NCI-H1105 (cell line): ENCODE results near the gene SLC36A3.
A peak's percentile ranks its signal among the peaks of the same experiment; 100 is the strongest.
"Not testable (repeated sequence)": the region's sequence is repeated elsewhere in the genome, so short reads cannot be mapped to it uniquely, and the experiment has no call there.

ENCODE experiments used
- DNase-seq: peaks from one replicate; lab custom pipeline; 2025; lab: John Stamatoyannopoulos, UW

SLC36A3 gene

GRCh38 chr5:151303666-151304065 lies at the start of gene SLC36A3:
Gene SLC36A3 (minus strand): TSS chr5:151303766. CDS start chr5:151303354, 412 bp downstream.
- DNase-seq, result no peak

DNA sequence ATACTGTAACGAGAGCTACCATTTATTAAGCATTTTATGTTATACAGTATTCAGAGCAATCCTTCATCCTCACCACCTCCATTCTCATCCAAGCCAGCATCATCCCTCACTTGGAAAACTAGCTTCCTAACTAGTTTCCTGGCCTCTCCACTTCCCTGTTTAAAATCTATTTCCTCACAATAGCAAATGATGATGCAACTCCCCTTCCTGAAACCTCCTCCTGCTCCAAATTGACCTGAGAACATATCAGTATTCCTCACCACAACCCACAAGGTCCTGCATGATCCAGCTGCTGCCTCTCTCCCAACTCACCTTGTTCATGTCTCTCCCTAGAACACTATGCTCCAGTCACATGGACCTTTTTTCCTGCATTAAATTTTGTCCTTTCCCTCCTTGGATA lies 48.1 kb upstream of the SLC36A3 start:
- no peak for DNase-seq

GRCh38 chr5:151348789-151349188 lies 45.2 kb upstream of the SLC36A3 start:
- DNase-seq, result no peak

DNA sequence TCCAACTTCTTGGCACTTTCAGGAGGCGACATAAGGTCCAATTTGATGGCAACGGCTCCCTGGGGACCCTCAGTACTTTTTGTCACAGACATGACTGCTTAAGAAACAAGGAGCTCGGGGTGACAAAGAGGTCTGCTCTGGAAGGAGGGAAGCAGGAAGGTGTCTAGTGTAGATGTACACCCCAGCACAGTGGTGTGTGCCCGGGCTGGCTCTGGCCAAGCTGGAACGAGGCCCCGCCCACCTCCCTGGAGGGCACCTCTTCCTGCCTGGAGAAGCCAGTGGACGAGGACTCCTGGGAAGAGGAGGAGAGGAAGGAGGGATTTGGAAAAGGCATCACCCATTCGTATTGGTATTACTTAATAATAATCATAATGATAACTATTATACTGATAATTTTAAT lies 43.8 kb upstream of the SLC36A3 start, which contains the start of gene SLC36A2:
SLC36A2 (minus strand) TSS at position 191 of the 400 bp plus-strand sequence; CDS start at position 92, 99 bp downstream.
- no peak for DNase-seq

DNA sequence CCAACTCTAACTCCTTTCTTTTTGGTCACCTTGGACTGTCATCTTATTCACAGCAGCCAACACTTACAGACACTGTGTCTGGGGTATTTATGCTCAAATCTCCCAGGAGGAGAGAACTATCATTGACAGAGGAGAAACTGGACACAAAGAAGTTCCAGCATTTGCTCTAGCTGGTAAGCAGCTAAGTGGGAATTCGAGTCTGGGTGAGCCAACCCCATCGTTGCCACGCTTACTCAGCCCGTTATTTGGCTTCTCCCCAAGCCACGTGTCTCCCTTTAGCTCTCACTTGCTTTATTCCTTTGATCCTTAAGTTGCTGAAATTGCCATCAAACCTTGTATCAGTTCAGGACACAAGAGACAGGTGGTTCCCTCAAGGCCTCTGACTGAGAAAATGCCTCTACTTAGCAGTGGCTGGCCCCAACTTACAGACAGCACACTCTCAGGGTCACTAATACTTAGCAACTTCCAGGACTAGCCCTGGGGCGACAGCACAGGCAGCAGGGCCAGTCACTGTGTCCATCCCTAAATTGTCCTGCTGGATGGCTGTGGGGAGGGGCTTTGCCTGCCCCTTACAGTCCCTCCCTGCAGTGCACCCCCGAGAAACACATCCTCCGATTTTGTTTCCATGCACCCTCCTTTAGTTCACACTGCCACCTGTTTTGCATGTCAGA lies 42.4 kb upstream of the SLC36A3 start:
- DNase-seq, result no peak

DNA sequence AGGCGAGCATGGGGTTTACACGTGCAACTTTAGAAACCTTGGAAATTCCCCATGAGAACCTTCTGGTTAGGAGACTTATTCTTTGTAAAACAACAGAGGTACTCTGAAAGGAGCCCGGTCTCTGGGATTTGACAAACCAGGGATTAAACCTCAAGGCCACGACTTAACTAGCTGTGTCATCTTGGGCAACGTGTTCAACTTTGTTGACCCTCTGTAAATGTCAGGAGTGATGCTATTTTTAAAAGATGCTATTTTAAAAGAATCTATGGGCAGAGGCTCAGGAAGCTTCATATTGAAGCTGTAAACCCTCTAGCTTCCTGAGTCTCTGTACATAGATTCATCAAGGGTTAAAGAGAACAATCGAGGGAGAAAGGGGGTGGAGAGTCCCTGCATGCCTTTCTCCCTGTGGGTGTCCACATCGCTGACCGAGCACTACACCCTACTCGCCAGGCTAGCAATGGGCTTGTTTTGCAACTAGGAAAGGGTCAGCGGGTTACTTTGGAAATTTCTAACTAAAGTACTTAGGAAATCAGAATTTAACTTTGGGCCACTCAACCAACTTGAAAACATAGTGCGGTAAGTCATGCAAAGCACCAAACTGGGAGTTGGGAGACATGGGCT lies 41.7 kb upstream of the SLC36A3 start:
- no peak for DNase-seq

DNA sequence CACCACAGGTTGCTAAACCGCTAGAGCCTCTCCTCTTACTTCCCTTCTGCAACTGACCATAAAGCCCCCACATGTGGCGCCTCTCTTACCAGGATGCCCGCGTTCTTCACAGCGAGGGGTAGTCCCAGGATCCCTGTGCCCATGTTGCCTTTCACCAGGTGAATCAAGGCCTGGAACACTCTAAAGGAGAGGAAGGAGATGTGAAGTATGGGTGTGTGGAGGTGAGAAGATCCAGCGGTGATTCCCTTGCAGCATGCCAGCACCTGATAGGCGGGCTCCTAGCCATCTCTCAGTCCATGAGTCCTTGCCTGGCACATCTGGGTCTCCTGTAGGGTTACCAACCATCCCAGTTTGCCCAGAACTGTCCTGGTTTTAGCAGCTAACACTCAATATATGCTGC lies 40.5 kb upstream of the SLC36A3 start:
- no peak for DNase-seq

- no peak for DNase-seq
Observed at GRCh38 chr5:151340004-151340403, 36.4 kb upstream of the SLC36A3 start.

DNA sequence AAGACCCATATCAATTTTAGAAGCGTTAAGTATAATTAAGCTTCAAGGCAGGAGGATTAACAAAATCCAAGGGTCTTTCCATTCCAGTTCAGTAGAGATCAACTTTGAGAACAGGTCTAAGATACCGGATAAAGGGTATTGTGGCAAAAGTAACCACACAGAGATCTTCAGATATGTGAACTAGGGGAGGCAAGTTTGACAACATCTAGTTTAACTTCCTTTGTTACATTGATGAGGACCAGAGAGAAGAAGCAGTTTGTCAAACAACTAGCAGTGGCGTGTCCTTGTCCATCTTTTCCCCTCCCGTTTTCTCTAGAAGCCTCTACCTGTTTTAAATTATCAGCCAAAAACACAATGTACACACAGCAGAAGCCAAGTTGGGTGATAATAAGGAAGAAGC lies 35.2 kb upstream of the SLC36A3 start:
- DNase-seq, result no peak

GRCh38 chr5:151332857-151333256 lies 29.3 kb upstream of the SLC36A3 start:
- no peak for DNase-seq

GRCh38 chr5:151328734-151329133 lies 25.2 kb upstream of the SLC36A3 start:
- DNase-seq, result no peak

GRCh38 chr5:151327585-151327984 lies 24.0 kb upstream of the SLC36A3 start:
- DNase-seq, result no peak

GRCh38 chr5:151326266-151326665 lies 22.7 kb upstream of the SLC36A3 start:
- DNase-seq, result no peak

- no peak for DNase-seq
Observed at GRCh38 chr5:151320481-151320880, 16.9 kb upstream of the SLC36A3 start.

- no peak for DNase-seq
Observed at GRCh38 chr5:151318850-151319732, 15.5 kb upstream of the SLC36A3 start.

GRCh38 chr5:151317871-151318270 lies 14.3 kb upstream of the SLC36A3 start:
- no peak for DNase-seq

- DNase-seq, result peak; percentile 16
Observed at GRCh38 chr5:151315998-151316597, 12.5 kb upstream of the SLC36A3 start.

DNA sequence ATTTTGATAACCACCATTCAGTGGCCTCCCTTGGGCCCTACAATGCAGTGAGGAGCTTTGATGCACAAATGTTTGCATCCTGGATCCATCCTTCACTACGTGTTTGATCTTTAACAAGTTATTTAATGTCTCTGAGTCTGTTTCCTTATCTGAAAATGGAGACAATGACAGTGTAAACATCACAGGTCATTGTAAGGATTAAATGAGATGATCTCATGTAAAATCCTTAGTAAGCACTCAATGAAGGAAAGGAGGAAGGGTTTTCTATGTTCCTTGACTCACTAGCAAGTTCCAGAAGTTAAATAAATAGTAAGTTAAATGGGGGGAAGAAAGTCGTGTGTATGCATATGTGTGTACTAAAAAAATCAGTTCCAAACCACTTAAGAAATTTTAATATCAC lies 9.8 kb upstream of the SLC36A3 start:
- DNase-seq, result no peak

GRCh38 chr5:151312756-151313324 lies 9.3 kb upstream of the SLC36A3 start:
- DNase-seq, result no peak

DNA sequence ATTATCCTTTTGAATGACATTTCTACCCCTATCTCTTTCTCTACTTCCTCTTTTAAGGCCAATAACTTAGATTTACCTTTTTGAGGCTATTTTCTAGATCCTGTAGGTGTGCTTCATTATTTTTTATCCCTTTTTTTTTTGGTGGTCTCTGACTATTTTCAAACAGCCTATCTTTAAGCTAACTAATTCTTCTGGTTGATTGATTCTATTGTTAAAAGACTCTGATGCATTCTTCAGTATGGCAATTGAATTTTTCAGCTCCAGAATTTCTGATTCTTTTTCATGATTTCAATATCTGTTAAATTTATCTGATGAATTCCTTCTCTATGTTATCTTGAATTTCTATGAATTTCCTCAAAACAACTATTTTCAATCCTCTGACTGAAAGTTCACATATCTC lies 7.4 kb upstream of the SLC36A3 start:
- DNase-seq, result no peak

DNA sequence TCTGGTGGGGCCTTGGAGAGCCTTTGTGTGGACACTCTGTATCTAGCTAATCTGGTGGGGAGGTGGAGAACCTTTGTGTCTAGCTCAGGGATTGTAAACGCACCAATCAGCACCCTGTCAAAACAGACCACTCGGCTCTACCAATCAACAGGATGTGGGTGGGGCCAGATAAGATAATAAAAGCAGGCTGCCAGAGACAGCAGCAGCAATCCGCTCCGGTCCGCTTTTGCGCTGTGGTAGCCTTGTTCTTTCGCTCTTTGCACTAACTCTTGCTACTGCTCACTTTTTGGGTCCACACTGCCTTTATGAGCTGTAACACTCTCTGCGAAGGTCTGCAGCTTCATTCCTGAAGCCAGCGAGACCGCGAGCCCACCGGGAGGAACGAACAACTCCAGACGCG lies 6.3 kb upstream of the SLC36A3 start:
- not testable (repeated sequence) for DNase-seq

- DNase-seq, result not testable (repeated sequence)
Observed at GRCh38 chr5:151309266-151309665, 5.7 kb upstream of the SLC36A3 start.
